LoVo (cell line): ENCODE measurements around the gene KIF6.
"Not testable (repeated sequence)": the region's sequence is repeated elsewhere in the genome, so short reads cannot be mapped to it uniquely, and the experiment has no call there.

Experiments
- DNase-seq: peaks from one replicate; pipeline ENCODE4 v3.0.0-alpha.2; 2016; ENCODE audit warnings: low spot score

Gene KIF6

DNA sequence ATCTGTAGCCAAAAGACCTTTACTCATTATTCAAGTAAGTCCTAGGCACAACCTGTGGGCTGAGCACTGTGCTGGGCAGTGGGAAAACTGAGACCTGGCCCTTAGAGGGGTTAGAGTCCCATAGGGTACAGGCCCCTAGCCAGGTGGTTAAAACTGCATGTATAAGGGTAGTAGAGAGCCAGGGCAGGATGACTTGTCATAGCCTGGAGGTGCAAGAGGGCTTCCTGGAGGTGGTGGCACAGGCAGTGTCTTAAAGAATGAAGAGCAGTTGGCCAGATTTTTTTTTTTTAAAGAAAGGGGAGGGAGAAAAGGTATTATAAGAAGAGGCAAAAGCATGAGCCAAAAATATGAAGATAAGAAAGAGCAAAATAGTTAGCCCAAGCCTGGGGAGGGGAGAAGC lies 226.2 kb downstream of the KIF6 start:
- DNase-seq, result no peak

DNA sequence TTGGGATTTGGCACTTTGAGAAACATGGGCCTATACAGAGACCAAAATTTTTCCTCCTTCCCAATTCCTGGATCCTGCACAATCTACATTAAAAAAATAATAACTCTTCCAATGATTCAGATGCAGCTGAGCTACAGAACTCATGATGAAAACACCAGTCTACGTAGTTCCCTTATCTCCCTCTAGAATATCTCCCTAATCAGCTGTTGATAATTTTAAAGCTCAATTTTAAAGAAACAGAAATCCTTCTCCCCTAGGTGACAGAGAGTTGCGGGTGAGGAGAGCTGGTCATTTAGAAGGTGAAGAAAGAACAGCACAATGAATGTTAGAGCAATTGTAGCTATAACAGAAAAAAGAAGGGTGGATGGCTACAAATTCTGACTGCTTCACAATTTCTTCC lies 227.1 kb downstream of the KIF6 start:
- no peak for DNase-seq

DNA sequence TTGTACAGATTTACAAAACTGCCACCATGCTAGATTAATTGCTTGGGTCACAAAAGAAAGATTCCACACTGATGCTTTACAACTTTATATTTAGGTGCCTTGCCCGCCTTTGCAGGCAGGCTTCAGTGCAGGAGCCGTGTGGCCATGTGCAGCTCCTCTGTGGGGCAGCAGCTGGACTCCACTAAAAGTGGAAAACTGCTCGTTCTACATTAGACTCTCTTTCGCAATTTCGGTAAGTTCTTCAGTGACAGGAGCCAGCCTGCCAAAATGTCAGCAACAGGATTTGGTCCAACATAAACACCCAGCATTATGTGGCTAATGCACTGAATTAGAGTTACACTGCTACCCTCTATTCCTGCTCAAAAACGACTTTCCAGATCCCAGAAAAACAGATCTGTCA lies 228.3 kb downstream of the KIF6 start:
- DNase-seq, result no peak

DNA sequence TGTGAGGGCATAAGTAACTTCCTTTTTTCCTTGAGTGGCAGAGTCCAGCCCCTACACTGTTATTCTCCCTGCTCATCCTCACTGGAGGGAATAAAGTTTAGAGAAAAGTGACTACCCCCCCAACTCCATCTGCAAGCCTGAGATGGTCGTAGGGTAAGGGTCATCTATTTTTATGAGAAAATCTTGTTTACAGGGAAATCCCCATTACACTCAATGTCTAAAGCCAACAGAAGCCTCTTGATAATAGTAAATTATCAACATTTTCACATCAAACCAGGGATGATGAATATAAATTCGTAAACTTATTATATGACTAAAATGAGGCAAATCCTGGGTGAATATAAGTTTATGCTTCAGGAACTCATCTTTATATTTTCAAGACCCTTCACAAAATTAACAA lies 228.8 kb downstream of the KIF6 start:
- no peak for DNase-seq

GRCh38 chr6:39495640-39496039 lies 229.6 kb downstream of the KIF6 start:
- DNase-seq, result no peak

- no peak for DNase-seq
Observed at GRCh38 chr6:39494998-39495397, 230.2 kb downstream of the KIF6 start.

DNA sequence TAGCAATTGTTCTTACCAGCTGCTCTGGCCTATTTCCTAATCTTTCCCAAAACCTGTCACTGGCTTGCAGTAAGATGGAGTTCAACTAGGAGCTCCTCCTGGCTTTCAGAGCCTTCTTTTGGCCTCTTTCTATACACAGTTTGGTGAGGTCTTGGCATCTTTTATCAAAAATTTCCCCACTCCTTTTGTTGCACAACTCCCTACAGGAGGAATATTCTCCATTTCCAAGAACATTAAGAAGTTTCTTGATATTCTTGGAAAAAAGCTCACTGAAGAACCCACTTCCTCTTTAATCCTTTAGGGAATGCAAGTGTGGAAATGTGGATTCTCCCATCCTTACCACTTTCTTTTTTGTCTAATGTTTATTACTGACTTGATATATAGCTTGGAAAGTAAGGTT lies 231.4 kb downstream of the KIF6 start:
- no peak for DNase-seq

GRCh38 chr6:39493174-39493573 lies 232.0 kb downstream of the KIF6 start:
- no peak for DNase-seq

DNA sequence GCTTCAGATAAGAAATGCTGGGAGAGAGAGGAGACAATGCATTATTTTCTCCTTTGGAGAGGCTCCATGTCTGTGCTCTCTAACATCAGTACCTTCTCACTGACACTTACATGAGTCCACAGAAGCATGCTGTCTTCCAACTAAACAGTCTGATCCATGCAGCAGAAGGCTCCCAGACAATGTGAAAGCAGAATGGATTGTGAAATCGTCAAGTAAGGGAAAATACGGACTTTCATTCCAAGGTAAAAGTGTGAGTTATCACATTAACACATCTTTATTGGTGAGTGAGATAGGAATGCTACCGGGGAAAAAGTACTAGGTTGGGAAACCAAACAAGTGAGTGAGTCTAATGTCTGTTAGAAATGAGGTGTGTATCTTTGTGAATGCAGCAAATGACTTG lies 235.1 kb downstream of the KIF6 start:
- DNase-seq, result no peak

DNA sequence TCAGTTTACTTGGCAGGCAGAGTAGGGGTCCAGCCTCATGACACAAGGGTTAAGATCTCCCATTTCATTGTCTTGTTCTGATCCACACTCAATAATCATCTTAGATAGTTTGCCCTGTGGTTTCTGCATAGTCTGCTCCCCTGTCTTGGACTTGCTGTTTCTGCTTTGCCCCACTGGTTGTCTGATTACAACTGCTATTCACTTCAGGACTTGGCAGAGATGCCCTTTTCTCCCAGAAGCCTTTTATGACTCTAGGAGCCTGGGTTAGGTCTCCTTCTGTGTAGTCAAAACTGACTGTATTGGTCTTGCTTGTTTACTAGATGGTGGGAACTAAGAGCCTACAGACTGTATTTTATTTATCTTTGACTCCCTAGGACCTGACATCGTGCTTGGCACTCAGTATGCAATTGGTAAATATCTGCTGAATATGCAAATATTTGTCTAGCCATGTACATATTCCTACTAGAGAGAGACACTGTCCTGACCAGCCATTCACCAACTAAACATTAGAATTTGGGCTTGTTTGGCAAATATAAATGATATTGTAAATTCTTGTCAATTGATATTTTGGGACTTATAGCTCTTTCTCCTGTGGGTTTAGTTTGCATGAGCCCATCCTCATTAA lies 236.8 kb downstream of the KIF6 start:
- DNase-seq, result no peak

GRCh38 chr6:39484276-39484675 lies 240.9 kb downstream of the KIF6 start:
- no peak for DNase-seq

DNA sequence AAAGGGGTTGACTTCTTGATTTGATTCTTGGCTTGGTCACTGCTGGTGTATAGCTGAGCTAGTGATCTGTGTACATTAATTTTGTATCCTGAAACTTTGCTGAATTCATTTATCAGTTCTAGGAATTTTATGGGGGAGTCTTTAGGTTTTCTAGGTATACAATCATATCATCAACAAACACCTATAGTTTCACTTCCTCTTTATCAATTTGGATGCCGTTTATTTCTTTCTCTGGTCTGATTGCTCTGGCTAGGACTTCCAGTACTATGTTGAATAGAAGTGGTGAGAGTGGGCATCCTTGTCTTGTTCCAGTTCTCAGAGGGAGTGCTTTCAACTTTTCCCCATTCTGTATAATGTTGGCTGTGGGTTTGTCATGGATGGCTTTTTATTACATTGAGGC lies 245.4 kb downstream of the KIF6 start:
- not testable (repeated sequence) for DNase-seq

- DNase-seq, result no peak
Observed at GRCh38 chr6:39476670-39477069, 248.5 kb downstream of the KIF6 start.

DNA sequence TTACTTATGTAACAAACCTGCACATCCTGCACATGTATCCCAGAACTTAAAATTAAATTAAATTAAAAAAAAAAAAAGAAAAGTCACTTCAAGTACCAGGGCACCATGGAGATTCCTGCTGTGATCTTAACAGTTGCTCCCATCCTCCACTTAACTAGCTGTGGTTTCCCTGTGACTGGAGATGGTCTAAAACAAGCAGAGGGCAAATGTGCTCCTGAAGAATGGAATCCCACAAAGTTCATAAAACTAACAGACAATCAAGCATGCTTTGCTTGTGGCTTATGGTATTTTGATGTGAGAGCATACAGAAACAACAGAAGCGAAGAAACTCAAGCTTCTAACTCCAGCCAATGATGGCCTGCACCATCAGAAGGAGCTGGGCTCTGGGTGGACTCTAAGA lies 249.1 kb downstream of the KIF6 start:
- DNase-seq, result no peak

DNA sequence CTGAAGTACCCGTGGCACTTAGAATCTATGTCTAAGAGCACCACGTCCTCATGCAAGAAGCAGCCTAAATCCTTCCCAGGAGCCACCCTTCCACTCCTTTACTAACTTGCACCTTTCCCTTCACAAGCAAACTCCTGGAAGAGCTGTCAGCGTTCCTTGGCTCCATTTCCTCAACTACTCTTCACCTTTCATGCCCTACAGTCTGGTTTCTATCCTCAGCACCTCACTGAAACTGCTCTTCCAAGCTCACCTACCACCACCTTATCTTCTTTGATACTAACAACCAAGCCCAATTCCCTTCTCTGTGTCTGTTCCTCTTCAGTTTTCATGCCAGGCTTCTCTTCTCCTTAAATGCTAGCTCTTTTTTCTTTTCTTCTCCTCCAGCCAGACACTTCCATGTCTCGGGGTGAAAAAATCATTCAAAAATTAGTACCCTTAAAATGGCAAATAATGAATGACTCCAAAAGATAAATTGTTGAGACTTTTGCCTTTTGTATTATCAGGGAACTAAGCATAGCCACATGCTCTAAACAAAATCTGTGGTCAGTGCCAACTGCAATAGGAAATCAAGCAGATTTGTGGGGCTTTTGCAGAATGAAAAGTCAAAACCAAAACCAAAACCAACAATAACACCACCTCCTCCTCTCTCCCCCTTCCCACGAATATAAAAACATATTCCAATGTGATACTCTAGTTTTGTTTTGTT lies 253.1 kb downstream of the KIF6 start:
- no peak for DNase-seq

DNA sequence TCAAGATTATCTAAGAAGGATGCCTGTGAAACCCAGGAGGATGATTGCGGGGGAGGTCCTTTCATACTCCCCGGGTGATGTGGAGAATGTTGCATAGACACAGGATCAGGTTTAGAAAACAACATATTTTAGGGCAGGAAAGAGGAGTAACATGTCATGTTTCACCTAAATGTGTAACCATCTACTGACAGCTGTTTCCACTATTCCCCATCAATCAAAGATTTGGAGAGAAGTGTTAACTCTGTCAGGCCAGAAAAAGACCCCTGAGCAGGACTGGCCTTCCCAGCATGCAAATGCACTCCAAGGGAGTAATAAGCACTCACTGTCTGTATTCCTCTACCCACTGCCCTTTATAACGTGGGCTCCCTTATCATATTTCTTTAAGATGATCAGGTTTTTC lies 254.7 kb downstream of the KIF6 start:
- DNase-seq, result no peak

DNA sequence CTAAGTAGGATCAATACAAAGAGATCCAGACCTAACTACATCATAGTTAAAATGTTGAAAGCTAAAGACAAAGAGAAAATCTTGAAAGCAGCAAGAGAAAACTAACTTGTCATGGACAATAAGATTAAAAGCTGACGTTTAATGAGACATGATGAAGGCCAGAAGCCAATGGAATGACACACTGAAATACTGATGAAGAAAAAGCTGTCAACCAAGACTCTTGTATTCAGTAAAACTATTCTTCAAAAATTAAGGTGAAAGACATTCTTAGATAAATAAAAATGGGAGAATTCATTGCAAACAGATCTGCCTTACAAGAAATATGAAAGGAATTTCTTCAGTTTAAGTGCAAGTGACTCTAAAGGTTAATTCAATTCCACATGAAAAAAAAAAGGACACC lies 256.8 kb downstream of the KIF6 start:
- no peak for DNase-seq

- DNase-seq, result no peak
Observed at GRCh38 chr6:39466631-39467030, 258.6 kb downstream of the KIF6 start.

DNA sequence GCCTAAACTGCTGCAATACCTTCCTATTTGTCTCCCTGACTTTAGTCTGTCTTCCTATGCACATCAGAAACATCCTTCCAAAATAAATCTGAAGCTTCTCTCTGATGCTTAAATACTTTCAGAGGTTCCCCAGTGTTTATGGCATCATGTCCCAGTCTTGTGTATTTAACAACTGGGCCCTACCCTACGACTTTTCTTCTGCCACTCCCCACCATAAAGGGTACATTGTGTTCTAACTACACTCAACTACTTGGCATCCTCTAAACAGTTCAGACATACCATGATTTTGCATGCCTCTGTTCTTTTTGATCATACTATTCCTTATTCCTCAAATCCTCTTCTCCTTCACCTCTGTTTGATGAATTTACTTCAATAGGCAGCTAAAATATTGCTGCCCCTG lies 259.7 kb downstream of the KIF6 start:
- DNase-seq, result no peak

DNA sequence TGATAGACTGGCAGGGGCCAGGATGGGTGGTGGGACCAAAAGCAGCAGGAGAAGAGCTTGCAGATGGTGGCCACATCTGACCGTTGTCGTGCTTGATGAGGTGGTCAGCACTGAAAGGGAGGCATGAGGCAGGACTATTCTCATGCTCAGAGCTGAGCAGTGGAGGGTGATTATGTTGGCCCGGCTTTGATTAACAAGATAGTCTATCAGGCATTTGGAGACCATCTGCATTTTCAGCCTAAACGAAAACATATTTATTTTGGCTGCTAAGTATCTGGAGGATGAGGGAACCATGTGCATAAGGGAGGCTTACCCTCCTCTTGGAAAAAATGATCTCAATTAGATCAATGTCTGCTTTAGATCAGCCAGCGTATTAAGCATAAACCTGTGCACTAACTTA lies 261.1 kb downstream of the KIF6 start:
- no peak for DNase-seq

DNA sequence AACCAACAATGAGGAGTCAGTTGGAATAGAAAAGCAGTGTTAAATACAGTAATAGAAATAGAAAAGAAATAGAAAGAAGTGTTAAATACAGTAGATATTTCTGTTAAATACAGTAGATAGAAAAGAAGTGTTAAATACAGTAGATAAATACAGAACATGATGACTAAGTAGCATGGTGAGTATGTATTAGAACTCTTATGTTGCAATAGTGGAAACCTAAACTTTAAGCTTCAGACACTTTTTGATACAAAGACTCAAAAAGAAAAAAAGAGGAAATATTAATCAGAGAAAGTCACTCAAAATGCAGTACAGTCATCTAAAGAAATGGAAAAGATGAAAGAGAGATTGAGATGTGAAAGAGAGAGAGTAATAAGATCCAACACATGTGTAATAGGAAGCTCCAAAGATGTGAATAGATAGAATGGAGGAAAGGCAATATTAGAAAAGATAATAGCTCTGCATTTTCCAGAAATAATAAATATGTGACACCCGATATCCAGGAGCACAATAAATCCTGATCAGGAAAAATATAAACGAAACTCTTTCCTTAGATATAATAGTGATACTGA lies 271.2 kb downstream of the KIF6 start:
- DNase-seq, result no peak

DNA sequence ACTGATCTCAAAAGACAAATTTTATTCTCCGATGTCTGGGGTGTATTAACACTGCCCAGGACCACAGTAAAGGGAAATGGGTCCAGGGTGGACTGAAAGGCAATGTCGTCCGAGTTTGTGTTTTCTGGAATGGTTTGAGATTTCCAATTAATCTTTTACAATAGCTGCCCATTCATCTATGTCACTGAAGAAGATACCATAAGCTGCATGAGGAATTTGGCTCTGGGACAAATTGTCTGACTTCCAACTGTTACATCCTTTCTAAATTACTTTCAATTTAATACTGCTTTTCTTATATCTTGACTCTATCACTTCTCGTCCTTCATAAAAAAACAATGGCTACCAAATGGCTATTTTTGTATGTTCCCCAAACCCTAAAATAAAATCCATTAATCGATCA lies 272.0 kb downstream of the KIF6 start:
- no peak for DNase-seq

GRCh38 chr6:39452306-39453145 lies 272.7 kb downstream of the KIF6 start:
- no peak for DNase-seq
